GM21619 (cell line): ENCODE measurements around the gene CACNA2D1.
"Not testable (repeated sequence)": the region's sequence is repeated elsewhere in the genome, so short reads cannot be mapped to it uniquely, and the experiment has no call there.

Experiments used
- ATAC-seq: cut with Tn5 transposase; IDR thresholded peaks from one replicate; pipeline ENCODE4 v1.9.1; 2021; ENCODE audit not compliant: unreplicated experiment

The CACNA2D1 gene

DNA sequence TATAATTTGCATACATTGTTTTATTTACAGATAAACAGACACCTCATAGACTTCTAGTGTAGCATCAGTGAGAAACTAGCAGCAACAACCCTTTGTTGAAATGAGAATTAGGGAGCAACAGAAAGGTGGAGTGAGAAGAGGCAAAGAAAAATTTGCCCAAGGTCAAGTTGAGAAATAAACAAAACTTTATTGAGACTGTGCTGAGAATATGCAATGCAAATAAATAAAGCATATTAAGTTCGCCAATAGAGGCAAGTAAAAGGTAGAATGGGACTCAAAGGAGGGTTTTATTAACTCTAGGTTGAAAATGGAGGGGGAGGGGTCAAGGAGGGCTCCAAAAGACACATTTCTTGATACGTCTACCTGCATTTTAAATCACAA is 49.7 kb downstream of the CACNA2D1 start:
- no peak for ATAC-seq

GRCh38 chr7:82393076-82393839 is 50.3 kb downstream of the CACNA2D1 start:
- no peak for ATAC-seq

DNA sequence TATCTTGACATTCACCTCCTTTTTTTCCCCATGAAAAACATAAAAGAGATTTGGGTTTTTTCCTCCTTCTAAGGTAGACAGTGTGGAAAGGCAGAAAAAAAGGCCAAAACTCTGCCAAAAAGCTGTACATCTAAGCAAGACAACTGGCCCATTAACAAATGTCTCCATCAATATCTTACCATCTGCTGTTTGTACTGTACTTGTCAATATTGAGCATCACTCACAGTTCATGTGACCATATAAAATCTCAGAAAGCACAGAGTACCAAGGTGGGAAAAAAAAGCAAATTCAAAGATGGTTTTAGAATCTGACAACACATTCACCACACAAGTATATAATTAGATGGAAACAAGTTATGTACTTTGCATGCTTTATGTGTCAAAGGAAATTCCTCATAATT is 52.6 kb downstream of the CACNA2D1 start:
- no peak for ATAC-seq

GRCh38 chr7:82389876-82390275 is 53.7 kb downstream of the CACNA2D1 start:
- ATAC-seq, result no peak

DNA sequence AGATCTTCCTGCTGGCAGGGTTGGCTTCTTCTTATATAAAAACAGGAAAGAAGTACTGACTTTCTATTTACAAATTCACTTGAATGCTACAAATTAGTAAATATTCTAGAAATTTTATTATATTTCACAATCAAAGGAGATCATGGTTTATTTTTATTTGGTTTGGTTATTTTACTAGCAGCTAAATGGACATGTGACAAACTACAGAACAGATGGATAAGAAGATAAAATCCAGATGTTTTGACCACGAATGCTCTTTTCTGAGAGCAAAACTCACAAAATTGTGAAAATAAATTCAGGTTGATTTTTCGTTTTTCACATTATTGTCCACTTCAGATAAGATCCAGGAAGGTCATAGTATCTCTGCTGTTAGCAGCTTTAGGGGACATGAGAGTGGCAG is 55.4 kb downstream of the CACNA2D1 start:
- ATAC-seq, result no peak

GRCh38 chr7:82386571-82386970 is 57.0 kb downstream of the CACNA2D1 start:
- ATAC-seq, result not testable (repeated sequence)

- no peak for ATAC-seq
Measured at GRCh38 chr7:82384779-82385178, 58.8 kb downstream of the CACNA2D1 start.

DNA sequence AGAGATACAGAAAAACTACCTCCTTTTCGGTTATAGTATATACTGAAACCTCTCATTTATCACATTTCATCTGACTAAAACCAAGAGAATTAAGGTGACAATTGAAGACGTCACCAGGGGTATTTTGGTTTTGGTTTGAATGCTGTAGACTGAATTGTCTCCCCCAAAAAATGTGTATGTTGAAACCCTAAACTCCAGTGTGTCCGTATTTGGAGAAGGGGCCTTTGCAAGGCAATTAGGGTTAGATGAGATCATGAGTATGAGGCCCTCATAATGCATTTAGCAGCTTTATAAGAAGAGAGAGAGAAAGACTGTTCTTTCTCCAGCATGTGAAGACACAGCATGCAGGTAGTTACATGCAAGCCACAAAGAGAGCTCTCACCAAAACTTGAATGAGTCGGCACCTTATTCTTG is 59.5 kb downstream of the CACNA2D1 start:
- ATAC-seq, result no peak

- ATAC-seq, result no peak
Measured at GRCh38 chr7:82382276-82382675, 61.3 kb downstream of the CACNA2D1 start.

DNA sequence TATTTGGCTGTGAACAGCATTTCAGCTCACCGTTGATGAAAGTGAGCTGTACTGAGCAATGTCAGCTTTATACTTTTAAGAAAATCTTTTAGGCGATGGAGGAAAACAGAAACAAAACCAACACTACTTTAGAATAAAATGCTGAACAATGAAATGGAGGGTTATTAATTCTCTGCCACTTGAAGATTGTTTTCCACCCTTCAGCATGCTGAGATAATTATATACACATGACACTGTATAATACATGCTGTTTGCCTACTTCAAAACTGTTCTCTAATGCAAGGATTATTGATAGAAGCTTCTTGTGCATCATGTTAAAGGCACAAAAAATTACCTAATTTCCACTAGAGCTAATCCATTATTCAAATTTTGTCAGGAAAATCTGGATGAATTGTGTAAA is 66.8 kb downstream of the CACNA2D1 start:
- no peak for ATAC-seq

- no peak for ATAC-seq
Measured at GRCh38 chr7:82375713-82376112, 67.9 kb downstream of the CACNA2D1 start.

DNA sequence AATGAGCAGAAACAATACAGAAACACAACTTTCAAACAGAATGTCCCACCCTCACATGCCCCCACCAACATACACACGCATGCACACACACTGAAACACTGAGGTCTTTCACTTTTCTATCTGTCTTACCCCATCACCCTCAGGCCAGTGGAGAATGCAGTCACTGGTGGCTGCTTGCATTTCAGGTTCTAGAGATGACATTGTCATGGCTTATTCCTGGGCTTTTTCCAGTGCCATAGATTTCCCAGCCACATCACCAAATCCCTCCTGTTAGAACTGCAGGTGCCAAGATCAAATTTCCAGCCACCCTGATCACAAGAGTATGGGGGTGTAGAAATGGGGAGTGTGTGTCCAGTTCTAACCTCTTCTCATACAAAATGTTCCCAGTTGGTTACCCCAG is 68.4 kb downstream of the CACNA2D1 start:
- no peak for ATAC-seq

- no peak for ATAC-seq
Measured at GRCh38 chr7:82373926-82374635, 69.5 kb downstream of the CACNA2D1 start.

- ATAC-seq, result no peak
Measured at GRCh38 chr7:82364671-82365070, 78.9 kb downstream of the CACNA2D1 start.

GRCh38 chr7:82364048-82364447 is 79.5 kb downstream of the CACNA2D1 start:
- no peak for ATAC-seq

- ATAC-seq, result no peak
Measured at GRCh38 chr7:82362129-82362706, 81.4 kb downstream of the CACNA2D1 start.

GRCh38 chr7:82360591-82361368 is 82.8 kb downstream of the CACNA2D1 start:
- no peak for ATAC-seq

DNA sequence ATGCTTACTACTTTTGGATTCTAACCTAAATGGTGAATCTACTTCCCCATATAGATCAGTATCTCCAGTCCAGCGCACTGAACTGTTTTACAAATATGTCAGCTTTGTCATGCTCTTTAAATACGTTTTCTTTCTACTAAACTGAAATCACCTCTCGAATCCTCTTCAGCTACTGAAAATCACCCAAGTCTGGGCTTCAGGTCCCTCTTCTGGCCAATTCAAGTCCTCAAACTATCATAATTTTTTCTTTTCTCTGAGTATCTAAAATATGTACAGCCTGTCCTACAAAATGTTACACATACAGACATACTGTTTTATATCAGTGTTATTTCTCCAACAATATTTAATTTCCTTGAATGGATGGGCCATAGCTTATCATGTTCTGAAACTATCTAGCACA is 84.2 kb downstream of the CACNA2D1 start:
- no peak for ATAC-seq

DNA sequence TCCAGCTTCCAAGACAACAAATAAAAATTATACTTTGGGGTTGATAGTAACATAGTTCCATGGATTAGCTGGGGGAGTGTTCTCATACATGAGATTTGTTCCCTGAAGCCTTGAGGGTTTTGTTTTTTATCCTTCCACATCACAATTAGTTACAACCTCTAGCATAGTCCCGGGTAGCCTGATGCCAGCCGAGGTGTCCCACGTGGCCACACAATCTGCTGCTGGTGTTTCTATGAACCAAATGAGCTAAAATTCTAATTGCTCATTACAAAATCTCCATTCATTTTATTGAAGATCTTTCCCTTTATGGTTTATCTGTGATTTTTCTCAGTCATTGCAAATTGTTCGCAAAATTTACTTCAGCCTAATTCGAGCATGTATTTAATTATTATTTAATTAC is 84.7 kb downstream of the CACNA2D1 start:
- ATAC-seq, result no peak

DNA sequence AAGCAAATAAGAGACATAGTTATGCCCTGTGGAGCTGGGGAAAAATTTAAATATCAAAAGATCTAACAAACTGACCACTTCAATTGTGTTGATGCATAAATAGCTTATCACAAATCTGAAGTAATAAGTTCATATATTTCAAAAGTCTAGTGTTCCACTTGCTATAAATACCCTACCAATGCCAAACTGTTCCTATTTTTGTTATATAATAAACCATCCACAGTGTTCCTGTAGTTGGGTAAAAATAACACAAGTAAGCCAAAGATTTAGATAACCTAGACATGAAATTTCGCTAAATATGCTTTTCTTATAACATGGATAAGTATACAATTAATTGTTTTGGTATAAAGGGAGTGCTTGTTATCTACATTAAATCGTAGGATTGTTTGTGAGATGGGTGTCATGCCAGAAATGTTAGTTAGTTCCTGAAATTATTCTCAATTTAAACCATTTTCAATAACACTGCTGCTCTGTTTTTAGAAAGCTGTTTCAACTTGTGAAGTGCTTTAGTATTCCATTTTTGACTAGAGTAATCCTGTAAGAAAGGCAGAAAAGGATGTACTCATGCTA is 85.5 kb downstream of the CACNA2D1 start:
- no peak for ATAC-seq

DNA sequence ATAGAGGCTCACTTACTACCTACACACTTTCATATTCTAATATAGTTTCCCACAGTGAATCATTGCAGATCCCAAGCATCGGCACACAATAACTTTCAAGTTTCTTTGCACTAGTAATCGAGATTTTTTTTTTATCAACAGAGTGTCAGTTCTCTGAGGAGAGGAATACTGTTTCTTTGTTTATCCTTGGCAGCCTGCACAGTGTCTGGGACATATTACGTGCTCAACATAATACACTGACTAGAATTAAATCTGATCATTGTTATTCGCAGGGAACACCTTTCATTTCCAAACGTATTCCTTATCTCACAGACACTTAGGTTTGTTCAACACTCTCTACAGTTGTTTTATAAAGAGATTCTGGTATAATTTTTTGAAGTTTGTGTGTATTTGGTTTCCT is 95.3 kb downstream of the CACNA2D1 start:
- ATAC-seq, result no peak
